Mucosa of rectum (tissue), 2 donors: Measurements from ENCODE around the gene LBR.

Experiments used
- H3K27ac ChIP-seq, 2 donors: one replicate each; pipeline ENCODE4 v1.7.0; 2013; ENCODE audit warnings: inconsistent platforms in 2 of 2, low read depth in 2 of 2, low read length in 2 of 2
- H3K27me3 ChIP-seq, 2 donors: one replicate each; pipeline ENCODE4 v1.7.0; 2013; ENCODE audit warnings: low read length in 2 of 2; ENCODE audit not compliant: control insufficient read depth in 2 of 2, insufficient read depth in 2 of 2
- H3K36me3 ChIP-seq, 2 donors: one replicate each; pipeline ENCODE4 v1.7.0; 2013; ENCODE audit warnings: low read length in 2 of 2; ENCODE audit not compliant: control insufficient read depth in 2 of 2, insufficient read depth in 2 of 2
- H3K4me1 ChIP-seq, 2 donors: one replicate each; pipeline ENCODE4 v1.7.0; 2013; ENCODE audit warnings: low read length in 2 of 2, mild to moderate bottlenecking in 1 of 2; ENCODE audit not compliant: control insufficient read depth in 2 of 2, insufficient read depth in 2 of 2
- H3K4me3 ChIP-seq, 2 donors: one replicate each; pipeline ENCODE4 v1.7.0; 2013; ENCODE audit warnings: low read length in 2 of 2
- H3K9ac ChIP-seq, 2 donors: one replicate each; pipeline ENCODE4 v1.7.0; 2013; ENCODE audit warnings: low read length in 2 of 2, low read depth in 1 of 2, mild to moderate bottlenecking in 1 of 2
- H3K9me3 ChIP-seq, 2 donors: one replicate each; pipeline ENCODE4 v1.7.0; 2013; ENCODE audit warnings: low read length in 2 of 2; ENCODE audit not compliant: control insufficient read depth in 2 of 2
- donor health status: healthy.
- donor health status: Normal muscosa, but diverticular disease.

Gene LBR

GRCh38 chr1:225360119-225360518, 67.7 kb downstream of the LBR start:
- Histone ChIP-seq H3K36me3 (no peaks in the 10 kb centered on the region), H3K4me1 (no peaks in the 10 kb centered on the region), H3K9ac (no peak overlapping the region), H3K9me3 (no peaks in the 10 kb centered on the region), H3K27me3 (no peaks in the 10 kb centered on the region), H3K4me3 (no peak overlapping the region), H3K27ac (no peak overlapping the region)

GRCh38 chr1:225355863-225356262, 72.0 kb downstream of the LBR start:
- no peak overlapping the region for H3K9ac ChIP-seq
- no peak overlapping the region for H3K27ac ChIP-seq
- no peaks in the 10 kb centered on the region for H3K4me1 ChIP-seq
- H3K36me3 ChIP-seq = no peaks in the 10 kb centered on the region
- H3K27me3 ChIP-seq = no peaks in the 10 kb centered on the region
- no peaks in the 10 kb centered on the region for H3K9me3 ChIP-seq
- H3K4me3 ChIP-seq = no peak overlapping the region

- no peaks in the 10 kb centered on the region for H3K27me3 ChIP-seq
- no peaks in the 10 kb centered on the region for H3K36me3 ChIP-seq
- no peak overlapping the region for H3K27ac ChIP-seq
- H3K9ac ChIP-seq = no peak overlapping the region
- no peak overlapping the region for H3K4me3 ChIP-seq
- no peaks in the 10 kb centered on the region for H3K9me3 ChIP-seq
- H3K4me1 ChIP-seq = no peaks in the 10 kb centered on the region
Measured at GRCh38 chr1:225354906-225355305, 72.9 kb downstream of the LBR start.
